ENCODE results near the gene SRC.

GRCh38 chr20:37395410-37395797 lies 49.5 kb downstream of the SRC start:
- TF ChIP-seq, protein P1, sequence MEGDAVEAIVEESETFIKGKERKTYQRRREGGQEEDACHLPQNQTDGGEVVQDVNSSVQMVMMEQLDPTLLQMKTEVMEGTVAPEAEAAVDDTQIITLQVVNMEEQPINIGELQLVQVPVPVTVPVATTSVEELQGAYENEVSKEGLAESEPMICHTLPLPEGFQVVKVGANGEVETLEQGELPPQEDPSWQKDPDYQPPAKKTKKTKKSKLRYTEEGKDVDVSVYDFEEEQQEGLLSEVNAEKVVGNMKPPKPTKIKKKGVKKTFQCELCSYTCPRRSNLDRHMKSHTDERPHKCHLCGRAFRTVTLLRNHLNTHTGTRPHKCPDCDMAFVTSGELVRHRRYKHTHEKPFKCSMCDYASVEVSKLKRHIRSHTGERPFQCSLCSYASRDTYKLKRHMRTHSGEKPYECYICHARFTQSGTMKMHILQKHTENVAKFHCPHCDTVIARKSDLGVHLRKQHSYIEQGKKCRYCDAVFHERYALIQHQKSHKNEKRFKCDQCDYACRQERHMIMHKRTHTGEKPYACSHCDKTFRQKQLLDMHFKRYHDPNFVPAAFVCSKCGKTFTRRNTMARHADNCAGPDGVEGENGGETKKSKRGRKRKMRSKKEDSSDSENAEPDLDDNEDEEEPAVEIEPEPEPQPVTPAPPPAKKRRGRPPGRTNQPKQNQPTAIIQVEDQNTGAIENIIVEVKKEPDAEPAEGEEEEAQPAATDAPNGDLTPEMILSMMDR (conservative IDR thresholded peaks at IDR 0.05; ENCODE audit: low read depth, low read length): no peak
- TF ChIP-seq EZH2phosphoT487 (IDR thresholded peaks at IDR 0.05; ENCODE audit: borderline replicate concordance, low read length): no peak

Measured in PC-3 (cell line).